Uterus (tissue), 4 donors: ENCODE data around the gene PDCL3. TPM values are rescaled to one million over a fixed set of nuclear protein-coding genes. Genes with fewer than 3 reads are reported as not detected.

ENCODE experiments used
- DNase-seq, 2 donors: peaks; one replicate each; pipeline ENCODE4 v3.0.0-alpha.2; 2019 to 2020
- H3K27ac ChIP-seq, 2 donors: fragments of 200-600 bp; sonication (generic); 1 replicate in 1 of 2; 2 replicates in 1 of 2; pipeline ENCODE4 v1.5.1; 2016 to 2018
- H3K27me3 ChIP-seq, 2 donors: fragments of 200-600 bp; sonication (generic); one replicate each; pipeline ENCODE4 v1.5.1; 2018 to 2019; ENCODE audit warnings: control low read depth in 1 of 2
- H3K36me3 ChIP-seq, 2 donors: fragments of 200-600 bp; sonication (generic); one replicate each; pipeline ENCODE4 v1.5.1; 2019; ENCODE audit warnings: control low read depth in 1 of 2
- H3K4me1 ChIP-seq, 2 donors: fragments of 200-600 bp; sonication (generic); one replicate each; pipeline ENCODE4 v1.5.1; 2018 to 2019; ENCODE audit warnings: control low read depth in 1 of 2
- H3K4me3 ChIP-seq, 2 donors: fragments of 200-600 bp; sonication (generic); 1 replicate in 1 of 2; 2 replicates in 1 of 2; pipeline ENCODE4 v1.5.1; 2018 to 2019; ENCODE audit warnings: mild to moderate bottlenecking in 1 of 2
- H3K9me3 ChIP-seq, 2 donors: fragments of 200-600 bp; sonication (generic); one replicate each; pipeline ENCODE4 v1.5.1; 2019; ENCODE audit warnings: control low read depth in 1 of 2
- POLR2A ChIP-seq, 2 donors: fragments of 450-650 bp; IDR thresholded peaks; one replicate each; pipeline ENCODE4 v1.6.1; 2016; ENCODE audit warnings: antibody characterized with exemption in 2 of 2, mild to moderate bottlenecking in 1 of 2, moderate library complexity in 1 of 2
- intact Hi-C: fragments of 100-400 bp; cut with DNase I; formaldehyde crosslinking; loops from one replicate; pipeline ENCODE4 v1.15.1; 2023; ENCODE audit warnings: low total_unique reads
- total RNA-seq, 4 donors: library from RNA; depleted of rRNA in 3 of 4; stranded (reverse); fragments of >200 nt in 3 of 4; gene quantifications; one replicate each; pipeline versions ENCODE4 v1.1.0 to v1.2.4, GENCODE V29; 2014 to 2023
- TF ChIP-seq, protein P1 (sequence below), 4 experiments: fragments of 200-600 bp in 2 of 4; fragments of 450-650 bp in 2 of 4; sonication (generic) in 2 of 4; IDR thresholded peaks; one replicate each; pipeline ENCODE4 v1.5.1; 2016 to 2019; ENCODE audit warnings: antibody characterized with exemption in 4 of 4, mild to moderate bottlenecking in 2 of 4, moderate library complexity in 1 of 4
- donor health status: DM: yes; HTN: yes; CAD: no.

The PDCL3 gene
- total RNA-seq, 4 donors from 2014 or later: 3.8 to 24.1 (median 14.9) TPM

GRCh38 chr2:100522430-100522829 lies 40.4 kb upstream of the PDCL3 start:
- no peaks in the 10 kb centered on the region for H3K4me1 ChIP-seq
- no peaks in the 10 kb centered on the region for H3K27me3 ChIP-seq
- H3K9me3 ChIP-seq: no peaks in the 10 kb centered on the region
- no peak for TF ChIP-seq POLR2A (IDR thresholded peaks at IDR 0.05)
- TF ChIP-seq, protein P1, sequence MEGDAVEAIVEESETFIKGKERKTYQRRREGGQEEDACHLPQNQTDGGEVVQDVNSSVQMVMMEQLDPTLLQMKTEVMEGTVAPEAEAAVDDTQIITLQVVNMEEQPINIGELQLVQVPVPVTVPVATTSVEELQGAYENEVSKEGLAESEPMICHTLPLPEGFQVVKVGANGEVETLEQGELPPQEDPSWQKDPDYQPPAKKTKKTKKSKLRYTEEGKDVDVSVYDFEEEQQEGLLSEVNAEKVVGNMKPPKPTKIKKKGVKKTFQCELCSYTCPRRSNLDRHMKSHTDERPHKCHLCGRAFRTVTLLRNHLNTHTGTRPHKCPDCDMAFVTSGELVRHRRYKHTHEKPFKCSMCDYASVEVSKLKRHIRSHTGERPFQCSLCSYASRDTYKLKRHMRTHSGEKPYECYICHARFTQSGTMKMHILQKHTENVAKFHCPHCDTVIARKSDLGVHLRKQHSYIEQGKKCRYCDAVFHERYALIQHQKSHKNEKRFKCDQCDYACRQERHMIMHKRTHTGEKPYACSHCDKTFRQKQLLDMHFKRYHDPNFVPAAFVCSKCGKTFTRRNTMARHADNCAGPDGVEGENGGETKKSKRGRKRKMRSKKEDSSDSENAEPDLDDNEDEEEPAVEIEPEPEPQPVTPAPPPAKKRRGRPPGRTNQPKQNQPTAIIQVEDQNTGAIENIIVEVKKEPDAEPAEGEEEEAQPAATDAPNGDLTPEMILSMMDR (IDR thresholded peaks at IDR 0.05): no peak
- H3K27ac ChIP-seq: no peak overlapping the region
- no peak overlapping the region for H3K4me3 ChIP-seq
- no peaks in the 10 kb centered on the region for H3K36me3 ChIP-seq
- DNase-seq: no peak
- intact Hi-C loops: no loop called here

GRCh38 chr2:100524331-100524730 lies 38.5 kb upstream of the PDCL3 start:
- TF ChIP-seq POLR2A (IDR thresholded peaks at IDR 0.05): no peak
- TF ChIP-seq, protein P1 (IDR thresholded peaks at IDR 0.05): no peak
- Histone ChIP-seq H3K27ac (no peak overlapping the region), H3K36me3 (no peaks in the 10 kb centered on the region), H3K27me3 (no peaks in the 10 kb centered on the region), H3K9me3 (no peaks in the 10 kb centered on the region), H3K4me1 (no peaks in the 10 kb centered on the region), H3K4me3 (no peak overlapping the region)
- intact Hi-C loops: no loop called here
- DNase-seq: no peak

GRCh38 chr2:100526868-100527267 lies 35.9 kb upstream of the PDCL3 start:
- H3K9me3 ChIP-seq: no peaks in the 10 kb centered on the region
- no peak for TF ChIP-seq POLR2A (IDR thresholded peaks at IDR 0.05)
- TF ChIP-seq, protein P1 (IDR thresholded peaks at IDR 0.05): no peak
- H3K27ac ChIP-seq: no peak overlapping the region
- H3K4me3 ChIP-seq: no peak overlapping the region
- DNase-seq: no peak
- intact Hi-C loops: no loop called here
- no peaks in the 10 kb centered on the region for H3K4me1 ChIP-seq
- H3K27me3 ChIP-seq: no peaks in the 10 kb centered on the region
- no peaks in the 10 kb centered on the region for H3K36me3 ChIP-seq

- TF ChIP-seq POLR2A (IDR thresholded peaks at IDR 0.05): no peak
- TF ChIP-seq, protein P1 (IDR thresholded peaks at IDR 0.05): no peak
- Histone ChIP-seq H3K27me3 (no peaks in the 10 kb centered on the region), H3K4me1 (no peaks in the 10 kb centered on the region), H3K9me3 (no peaks in the 10 kb centered on the region), H3K36me3 (no peaks in the 10 kb centered on the region), H3K4me3 (no peak overlapping the region), H3K27ac (no peak overlapping the region)
- DNase-seq: no peak
- intact Hi-C loops: no loop called here
Measured at GRCh38 chr2:100527440-100528015, 35.3 kb upstream of the PDCL3 start.

DNA sequence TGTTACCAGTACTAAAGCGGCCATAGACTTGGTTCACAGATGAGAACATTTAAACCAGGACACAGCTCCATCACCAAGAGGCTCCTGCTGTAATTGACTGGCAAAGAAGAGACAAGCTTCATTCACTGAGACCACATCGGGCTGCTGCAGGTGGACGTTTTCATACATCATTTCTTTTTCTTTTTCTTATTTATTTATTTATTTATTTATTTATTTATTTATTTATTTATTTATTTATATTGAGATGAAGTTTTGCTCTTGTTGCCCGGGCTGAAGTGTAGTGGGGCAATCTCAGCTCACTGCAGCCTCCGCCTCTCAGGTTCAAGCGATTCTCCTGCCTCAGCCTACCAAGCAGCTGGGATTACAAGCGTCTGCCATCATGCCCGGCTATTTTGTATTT lies 33.6 kb upstream of the PDCL3 start:
- Histone ChIP-seq H3K36me3 (no peaks in the 10 kb centered on the region), H3K27ac (no peak overlapping the region), H3K27me3 (no peaks in the 10 kb centered on the region), H3K9me3 (no peaks in the 10 kb centered on the region), H3K4me1 (no peaks in the 10 kb centered on the region), H3K4me3 (no peak overlapping the region)
- DNase-seq: no peak
- intact Hi-C loops: no loop called here
- no peak for TF ChIP-seq POLR2A (IDR thresholded peaks at IDR 0.05)
- TF ChIP-seq, protein P1 (IDR thresholded peaks at IDR 0.05): no peak
